ENCODE measurements around the gene ABTB1.

Gene ABTB1

DNA sequence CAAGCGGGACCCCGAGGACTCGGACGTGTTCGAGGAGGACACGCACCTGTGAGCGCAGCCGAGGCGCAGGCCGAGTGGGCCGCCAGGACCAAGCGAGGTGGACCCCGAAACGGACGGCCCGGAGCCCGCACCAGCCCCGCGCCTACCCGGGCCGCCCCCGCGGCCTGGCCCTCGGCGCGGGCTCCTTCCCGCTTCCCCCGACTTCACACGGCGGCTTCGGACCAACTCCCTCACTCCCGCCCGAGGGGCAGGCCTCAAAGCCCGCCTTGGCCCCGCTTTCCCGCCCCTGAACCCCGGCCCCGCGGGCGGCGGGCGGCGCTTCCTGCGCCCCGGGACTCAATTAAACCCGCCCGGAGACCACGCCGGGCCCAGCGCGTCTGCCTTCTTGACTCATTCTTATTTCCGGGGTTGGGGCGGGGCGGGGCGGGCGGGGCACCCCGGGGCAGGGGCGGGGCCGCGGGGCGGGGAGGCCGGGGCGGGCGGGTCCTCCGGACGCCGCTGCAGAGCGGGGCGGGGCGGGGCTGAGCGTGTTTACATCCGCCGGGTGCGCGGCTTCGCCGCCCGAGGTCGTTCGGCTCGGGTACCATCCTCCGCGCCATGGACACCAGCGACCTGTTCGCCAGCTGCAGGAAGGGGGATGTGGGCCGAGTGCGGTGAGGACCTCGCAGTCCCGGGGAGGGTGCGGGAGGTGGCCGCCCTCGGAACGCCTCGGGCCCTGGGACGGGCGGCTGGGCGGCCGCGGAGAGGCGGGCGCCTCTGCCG, at the start of gene ABTB1:
Gene ABTB1, plus strand, starts transcription at position 524 of the 762 bp plus-strand sequence. Its CDS starts 74 bp downstream, at position 598.
- DNase-seq (ENCODE audit: low spot score), result peak; percentile 86

DNA sequence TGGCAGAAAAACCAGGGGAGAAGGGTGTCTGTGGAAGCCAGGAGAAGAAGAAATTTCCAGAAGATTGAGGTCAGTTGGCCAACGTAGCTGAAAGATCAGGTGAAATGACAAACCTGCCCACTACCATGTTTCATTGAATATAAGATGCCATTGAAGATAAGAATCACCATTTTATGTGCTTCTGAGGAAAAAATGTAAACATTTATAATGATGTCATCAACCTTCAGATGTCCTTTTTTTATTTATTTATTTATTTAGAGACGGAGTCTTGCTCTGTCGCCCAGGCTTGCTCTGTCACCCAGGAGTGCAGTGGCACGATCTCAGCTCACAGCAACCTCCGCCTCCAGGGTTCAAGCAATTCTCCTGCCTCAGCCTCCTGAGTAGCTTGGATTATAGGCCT, 48.7 kb upstream of the ABTB1 start:
- no peak for DNase-seq (ENCODE audit: low spot score)

DNA sequence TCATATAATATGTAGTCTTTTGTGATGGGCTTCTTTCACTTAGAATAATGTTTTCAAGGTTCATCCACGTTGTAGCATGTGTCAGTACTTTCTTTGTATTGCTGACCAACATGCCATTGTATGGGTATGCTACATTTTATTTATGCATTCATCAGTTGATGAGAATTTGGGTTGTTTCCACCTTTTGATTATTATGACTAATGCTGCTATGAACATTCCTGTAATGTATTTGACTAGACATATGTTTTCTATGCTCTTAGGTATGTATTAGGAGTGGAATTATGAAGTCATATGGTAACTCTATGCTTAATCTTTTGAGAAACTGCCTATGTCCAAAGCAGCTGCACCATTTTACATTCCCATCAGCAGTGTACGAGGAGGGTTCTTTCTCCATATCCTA, 46.9 kb upstream of the ABTB1 start:
- DNase-seq (ENCODE audit: low spot score), result no peak

DNA sequence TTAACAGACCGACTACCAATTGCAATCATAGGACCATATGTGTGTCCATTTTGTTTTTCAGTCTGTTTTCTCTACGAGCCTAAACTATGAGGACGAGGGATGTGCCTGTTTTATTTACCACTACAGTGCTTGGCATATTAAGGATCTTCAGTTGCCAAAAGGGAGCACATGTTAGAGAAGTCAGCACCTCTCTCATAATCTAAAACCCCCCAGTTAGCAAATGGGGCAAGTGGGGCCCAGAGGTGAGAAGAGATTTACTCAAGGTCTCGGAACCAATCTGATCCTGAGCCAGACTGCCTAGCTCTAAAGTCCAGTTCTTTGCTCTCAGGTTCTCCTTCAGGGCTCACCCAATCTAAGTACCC, 44.3 kb upstream of the ABTB1 start:
- DNase-seq (ENCODE audit: low spot score), result no peak

DNA sequence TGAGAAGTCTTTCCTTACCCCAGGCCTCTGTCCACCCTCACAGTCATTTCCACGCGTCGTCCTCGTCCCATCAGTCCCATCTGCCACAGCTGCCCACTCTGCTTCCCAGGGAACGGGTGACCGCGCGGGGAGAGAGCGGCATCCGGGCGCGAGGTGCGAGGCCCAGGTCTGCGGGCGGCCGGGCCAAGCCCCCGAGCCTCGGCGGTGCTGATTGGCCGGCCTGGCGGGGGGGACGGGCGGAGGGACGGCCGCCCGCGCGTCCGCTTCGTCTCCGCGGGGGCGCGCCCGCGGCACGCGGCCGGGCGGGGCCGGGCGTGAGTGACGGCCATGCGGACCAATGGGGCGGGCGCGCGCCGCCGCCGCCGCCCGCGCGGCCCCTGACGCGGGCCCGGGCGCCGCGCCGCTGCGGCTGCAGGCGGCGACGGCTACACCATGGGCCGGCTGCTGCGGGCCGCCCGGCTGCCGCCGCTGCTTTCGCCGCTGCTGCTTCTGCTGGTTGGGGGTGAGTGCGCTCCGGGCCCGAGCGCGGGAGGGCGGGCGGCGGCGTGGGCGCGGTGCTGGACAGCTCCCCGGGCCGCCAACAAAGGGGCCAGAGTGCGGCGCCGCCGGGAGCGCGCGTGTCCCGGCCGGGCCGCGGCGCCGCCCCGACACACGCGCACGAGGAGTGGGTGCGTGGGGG, 43.8 kb upstream of the ABTB1 start, which contains the start of gene PODXL2:
Gene PODXL2, plus strand, starts transcription at position 398 of the 679 bp plus-strand sequence. Its CDS starts 35 bp downstream, at position 433.
- peak; percentile 80 for DNase-seq (ENCODE audit: low spot score)

DNA sequence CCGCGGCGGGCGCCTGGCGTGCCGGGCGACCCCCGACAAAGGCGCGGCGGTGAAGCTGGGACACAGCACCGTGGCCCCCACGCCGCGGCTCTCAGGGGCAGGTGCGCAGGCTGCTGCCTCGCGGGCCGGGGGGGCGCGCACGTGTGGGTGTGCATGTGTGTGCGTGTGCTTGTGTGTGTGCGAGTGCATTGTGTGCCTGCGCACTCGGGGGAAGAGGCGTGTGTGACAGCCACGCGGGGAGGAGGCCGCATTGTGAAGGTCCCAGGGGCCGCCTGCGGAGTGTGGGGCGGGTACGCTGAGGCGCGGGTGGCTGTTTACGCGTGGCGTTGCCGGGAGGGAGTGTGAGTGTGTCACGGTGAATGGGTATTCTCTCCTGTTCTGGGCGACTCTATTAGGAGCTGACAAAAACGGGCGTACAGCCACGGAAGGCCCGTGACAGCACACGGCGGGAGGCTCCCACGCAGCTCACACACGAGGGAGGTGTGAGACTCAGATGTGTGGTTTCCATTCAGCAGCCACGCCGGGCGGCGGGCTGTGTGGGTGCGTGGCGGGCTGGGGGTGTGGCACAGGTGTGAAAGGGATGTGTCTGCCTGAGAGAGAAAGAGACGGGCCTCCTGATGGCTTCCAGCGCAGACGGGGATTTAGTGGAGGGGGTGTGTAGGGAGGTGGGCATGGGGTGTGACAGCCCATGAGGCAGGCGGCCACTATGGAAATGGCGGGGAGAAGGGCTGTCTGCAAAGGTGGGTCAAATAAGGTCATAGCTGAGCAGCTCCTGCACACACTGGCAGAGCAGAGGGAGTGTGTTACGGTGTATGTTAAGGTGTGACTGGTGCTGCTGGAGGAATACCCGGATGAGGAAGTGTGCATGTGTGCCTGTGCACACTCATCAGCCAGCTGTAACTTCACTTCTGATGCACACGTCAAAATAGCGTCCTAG, 43.0 kb upstream of the ABTB1 start:
- DNase-seq (ENCODE audit: low spot score), result no peak

DNA sequence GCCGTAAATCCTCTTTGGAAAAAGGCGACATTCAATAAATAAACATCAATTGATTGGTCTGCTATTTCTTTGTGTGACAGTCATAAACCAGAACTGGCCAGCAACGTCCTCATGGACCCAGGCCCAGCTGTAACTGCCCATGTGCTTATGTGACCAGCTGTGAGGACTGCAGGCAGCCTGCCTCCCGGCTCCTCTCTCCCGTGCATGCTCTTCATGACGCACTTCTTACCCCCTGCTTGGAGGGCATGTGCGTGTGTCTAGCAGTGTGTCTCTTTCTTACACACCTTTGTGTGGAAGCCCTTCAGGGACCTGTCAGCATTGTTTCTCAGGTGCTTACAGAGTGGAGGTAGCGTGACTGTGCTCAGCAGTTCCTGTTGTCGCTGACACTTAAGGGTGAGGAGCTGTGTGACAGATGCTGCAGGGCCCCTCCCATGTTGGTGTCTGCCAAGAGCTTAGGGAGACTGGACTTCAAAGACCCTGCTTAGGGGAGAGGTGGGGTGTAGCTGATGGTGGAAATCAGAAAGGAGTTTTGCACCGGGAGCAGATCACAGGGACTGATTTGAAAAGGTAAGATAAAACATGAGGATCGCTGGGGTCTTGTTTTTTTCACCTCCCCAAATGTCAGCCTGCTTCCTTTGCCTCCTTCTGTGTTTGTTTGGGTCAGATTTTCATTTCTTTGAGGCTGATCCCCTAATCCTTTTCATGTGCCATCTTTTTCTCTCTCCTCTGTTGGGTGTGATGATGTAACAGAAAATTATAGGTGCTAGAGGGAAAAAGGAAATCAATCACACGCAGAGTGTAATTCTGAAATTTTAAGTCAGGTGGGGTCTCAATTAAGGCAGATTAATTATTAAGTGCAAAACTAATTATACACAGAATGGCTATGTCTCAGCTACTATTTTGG, 41.7 kb upstream of the ABTB1 start:
- DNase-seq (ENCODE audit: low spot score), result no peak

DNA sequence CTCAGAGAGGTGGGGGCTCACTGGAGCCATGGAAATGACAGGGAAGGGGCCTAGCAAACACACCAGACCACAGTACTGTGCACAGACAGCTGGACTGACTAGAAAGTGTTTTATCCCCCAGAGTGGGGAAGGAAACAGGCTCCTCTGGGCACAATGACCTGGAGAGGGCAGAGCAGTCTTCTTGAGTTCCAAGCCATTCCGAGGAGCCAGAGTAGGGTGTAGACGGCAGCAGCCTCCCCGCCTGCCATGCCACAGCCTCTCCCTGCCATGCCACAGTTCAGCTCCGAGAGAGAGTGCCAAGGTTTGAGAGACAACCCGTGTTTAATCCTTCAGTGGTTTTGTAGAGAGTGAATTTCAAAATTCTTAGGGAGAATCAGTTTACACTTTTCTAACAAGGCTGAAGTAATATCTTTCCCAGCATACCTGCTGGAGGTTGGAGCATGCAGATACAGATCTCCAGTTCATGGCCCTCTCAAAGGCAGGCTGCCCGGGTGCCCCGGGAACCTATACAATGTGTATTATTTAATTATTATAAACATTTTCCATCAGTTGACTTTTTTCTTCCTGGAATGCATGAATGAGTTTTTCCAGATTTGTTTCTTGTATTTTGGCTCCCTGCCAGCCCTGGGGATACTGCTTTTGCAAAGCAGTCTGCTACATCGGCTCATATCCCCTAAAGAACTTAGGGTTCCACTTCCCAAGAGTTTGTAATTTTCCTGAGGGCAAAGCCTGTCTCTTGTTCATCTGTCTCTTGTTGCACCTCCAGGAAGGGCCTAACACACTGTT, 40.5 kb upstream of the ABTB1 start:
- DNase-seq (ENCODE audit: low spot score), result no peak

DNA sequence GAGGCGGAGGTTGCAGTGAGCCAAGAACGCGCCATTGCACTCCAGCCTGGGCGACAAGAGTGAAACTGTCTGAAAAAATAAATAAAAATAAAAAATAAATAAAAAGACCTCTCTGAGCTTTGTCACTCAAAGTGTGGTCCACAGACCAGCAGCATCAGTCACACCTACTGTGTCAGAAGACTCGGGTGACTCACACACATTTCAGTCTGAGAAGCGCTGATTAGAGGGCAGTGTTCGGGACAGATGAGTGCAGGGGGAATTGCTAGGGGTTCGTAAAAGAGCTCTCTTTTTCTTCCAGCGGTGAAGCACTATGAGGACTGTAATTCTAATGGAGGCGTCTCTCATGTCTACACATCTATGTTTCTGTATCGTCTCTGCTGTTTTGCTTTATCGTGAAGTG, 38.1 kb upstream of the ABTB1 start:
- DNase-seq (ENCODE audit: low spot score), result no peak

DNA sequence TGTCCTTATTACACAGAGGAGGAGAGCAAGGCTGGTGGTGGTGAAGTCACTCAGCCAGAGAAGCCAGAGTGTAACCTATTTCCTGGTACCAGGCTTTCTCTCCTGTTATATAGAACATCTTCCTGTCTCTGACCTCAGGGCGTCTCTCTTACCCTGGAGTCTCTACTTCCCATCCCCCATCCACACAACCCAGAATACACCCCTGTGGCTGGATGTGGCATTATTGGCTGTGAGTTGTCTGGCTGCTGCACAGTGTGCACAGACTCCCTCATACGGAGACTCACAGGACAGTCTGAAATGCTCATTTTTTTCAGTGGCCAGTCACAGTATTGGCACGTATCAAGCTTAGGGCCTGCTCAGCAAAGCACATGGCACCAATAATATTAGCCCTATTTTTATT, 35.2 kb upstream of the ABTB1 start:
- no peak for DNase-seq (ENCODE audit: low spot score)

DNA sequence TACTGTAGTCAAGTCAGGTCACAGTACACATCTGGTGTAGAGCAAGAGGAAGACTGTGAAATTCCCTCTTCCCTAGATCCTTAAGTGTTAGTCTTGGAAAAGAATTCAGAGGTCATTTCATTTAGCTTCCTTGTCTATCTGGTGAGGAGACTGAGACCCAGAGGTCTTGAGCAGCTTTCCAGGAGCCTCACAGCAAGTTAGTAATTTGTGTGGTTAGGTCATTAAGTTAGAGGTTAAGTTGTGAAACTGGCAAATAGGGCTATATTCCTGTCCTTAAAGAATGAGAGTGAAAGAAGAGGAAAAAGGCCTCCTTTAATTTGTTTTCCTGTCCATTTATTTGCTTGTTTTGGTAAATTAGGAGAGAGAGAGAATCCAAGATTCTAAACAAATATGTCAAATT, 34.8 kb upstream of the ABTB1 start:
- DNase-seq (ENCODE audit: low spot score), result no peak

DNA sequence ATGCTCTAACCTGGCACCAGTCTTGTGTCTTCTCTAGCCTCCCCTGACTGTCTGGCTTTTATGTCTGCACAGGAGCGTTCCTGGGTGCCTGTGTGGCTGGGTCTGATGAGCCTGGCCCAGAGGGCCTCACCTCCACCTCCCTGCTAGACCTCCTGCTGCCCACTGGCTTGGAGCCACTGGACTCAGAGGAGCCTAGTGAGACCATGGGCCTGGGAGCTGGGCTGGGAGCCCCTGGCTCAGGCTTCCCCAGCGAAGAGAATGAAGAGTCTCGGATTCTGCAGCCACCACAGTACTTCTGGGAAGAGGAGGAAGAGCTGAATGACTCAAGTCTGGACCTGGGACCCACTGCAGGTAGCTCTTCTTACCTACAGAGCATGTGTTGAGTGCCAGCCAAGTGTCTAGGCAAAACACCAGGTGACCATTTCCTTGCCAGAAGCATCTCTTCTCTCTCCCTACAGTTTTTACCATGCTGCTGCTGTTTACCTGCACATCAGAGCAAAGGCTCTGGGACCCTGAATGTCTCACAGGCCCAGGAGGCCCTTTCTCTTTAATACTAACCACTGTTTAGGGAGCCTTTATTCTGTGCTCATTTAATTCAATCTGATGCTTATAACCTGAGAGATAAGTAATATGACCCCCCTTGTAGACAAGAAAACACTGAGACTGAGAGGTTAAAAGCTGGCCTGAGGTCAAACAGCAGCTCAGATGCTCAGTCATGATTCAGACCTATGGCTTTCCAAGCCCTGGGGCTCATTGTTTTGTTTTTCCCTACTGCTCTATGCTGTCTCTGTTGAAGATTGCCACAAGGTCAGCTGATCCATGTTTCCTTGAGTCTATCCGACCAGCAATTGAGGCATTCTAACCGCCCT, 33.3 kb upstream of the ABTB1 start:
- peak; percentile 90 for DNase-seq (ENCODE audit: low spot score)

DNA sequence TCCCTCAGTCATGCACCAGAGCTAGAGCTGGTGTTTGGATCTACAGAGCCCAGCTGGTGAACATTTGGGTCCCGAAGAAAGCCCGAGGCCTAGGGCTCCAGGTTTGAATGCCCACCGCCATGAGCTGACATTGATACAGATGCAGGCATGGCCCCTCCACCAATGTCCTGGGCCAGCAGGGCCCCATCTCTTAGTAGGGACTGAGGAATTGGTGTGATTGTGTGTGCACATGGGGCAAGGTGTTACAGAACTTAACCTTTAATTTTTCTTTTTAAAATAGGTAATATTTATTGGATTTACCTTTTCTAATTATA, 32.8 kb upstream of the ABTB1 start:
- DNase-seq (ENCODE audit: low spot score), result no peak

DNA sequence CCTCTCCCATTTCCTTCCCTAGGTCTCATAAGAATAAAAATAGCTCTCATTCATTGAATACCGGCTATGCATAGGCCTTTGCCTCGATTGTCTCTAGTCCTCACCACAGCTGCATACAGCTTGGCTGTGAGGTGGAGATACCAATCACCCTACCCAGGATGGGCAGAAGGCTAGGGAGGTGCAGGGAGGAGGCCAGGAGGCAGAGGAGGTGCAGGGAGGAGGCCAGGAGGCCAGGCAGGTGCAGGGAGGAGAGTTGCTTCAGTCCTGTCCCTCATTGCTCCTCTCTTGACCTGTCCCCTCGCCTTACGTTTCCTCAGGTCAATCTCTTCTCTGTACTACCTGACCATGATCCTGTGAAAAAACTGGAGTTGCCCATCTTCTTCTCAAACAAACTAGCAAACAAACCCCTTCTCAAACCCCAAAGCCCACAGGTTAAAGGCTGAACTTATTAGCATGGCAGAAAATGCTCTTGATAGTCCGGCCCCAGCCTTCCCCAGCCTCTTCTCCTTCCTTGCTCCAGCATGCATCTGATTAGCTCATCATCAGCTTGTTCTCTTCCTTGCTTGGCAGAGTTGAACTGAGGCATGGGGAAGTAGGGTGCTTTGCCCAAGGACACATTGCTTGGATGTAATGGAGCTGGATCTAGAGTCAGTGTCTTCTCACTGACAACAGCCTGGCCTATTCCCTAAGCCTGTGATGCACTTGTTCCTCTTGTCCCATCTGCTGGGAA, 27.9 kb upstream of the ABTB1 start:
- no peak for DNase-seq (ENCODE audit: low spot score)

DNA sequence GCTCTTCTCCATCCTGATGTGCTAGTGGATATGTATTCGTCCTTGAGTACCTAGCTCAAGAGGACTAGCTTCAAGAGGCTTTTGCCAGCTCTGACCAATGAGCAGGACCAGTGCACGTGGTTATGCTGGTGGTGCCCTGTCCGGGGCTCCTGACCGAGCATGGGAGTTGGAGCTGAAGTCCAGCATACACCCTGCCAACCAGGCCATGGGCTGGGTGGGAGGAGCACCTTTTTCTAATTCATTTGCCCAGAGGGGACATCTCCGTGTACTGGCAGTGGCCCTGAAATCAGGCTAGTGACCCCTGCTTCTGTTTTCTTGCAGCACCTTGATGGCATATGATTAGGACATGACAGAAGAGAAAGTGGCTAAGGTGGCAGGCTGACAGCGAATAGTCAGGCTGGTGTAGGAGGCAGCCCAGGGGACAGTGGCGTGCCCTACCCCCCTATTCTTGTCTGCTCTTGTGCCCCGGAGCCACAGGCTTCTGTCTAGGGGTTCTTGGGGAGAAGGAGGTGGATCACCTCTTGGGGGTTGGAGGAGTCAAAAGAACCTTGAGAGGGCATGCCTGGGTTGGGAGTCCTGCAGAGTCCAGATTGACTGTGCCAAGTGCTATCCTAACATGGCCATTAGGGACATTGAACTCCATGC, 27.3 kb upstream of the ABTB1 start:
- DNase-seq (ENCODE audit: low spot score), result no peak

DNA sequence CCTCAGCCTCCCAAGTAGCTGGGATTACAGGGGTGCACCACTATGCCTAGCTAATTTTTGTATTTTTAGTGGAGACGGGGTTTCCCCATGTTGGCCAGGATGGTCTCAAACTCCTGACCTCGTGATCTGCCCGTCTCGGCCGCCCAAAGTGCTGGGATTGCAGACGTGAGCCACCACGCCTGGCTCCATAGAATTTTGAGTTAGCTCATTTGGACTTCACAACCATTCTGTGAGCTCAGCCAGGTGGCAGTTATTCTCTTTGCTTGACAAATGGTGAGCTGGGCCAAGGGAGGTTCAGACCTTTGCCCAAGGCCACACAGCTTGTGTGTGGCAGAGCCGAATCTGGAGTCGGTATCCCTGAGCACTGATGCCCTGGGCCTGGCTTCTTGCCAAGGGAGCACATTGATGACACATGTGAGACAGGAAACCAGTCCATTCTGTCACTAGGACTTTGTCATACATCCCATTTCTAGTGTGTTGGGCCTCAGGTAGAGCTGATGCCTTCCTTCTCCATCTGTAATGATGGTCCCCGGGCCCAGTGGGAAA, 26.2 kb upstream of the ABTB1 start:
- DNase-seq (ENCODE audit: low spot score), result no peak

DNA sequence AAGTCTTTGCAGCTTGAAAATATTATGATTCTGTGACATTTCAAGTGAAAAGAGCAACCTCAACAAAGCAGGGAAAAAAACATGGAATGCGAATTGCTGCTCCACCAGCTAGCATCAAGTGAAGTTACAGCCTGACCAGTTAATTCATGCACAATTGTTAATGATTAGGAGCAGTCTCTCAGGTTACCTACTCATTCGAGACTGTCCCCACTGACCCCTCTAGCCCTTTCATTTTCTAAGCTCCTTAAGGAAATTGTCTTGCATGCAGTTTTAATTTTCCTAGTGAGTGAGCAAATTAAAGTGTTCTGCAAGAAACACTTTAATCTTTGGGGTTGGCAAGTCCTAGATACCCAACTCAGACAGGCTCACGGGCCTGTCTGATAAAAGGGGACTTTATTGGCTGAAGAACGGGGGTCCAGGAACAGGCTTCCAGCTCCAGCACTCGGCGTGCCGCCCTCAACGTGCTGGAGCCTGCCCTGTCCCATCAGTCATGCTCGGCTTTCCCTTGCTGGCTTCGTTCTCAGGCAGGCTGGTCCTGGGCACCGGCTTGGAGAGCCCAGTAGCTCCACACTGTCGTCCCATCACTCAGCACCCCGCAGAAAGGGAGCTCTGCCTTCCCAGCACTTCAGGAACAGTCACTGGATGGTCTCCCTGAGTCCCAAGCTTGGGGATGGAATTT, 25.4 kb upstream of the ABTB1 start:
- no peak for DNase-seq (ENCODE audit: low spot score)

DNA sequence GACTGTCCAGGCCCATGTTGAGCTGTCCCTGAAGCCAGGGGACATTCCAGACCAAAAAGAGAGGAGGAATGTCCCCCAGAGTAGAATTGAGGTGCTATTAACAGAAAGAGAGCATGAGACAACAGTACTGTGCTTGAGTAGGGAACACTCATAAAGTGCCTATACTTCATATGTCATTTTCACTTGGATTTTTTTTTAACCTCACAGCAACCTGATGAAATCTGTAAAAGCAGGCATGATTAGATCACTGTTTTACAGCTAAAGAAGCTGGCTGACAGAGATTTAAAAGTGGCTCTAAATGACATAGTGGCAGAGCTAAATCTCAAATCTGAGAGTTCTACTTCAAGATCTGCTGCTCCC, 24.9 kb upstream of the ABTB1 start:
- no peak for DNase-seq (ENCODE audit: low spot score)

All from COLO829 (cell line).